8988T (cell line): ENCODE measurements around the gene TRIM26.
"Not testable (repeated sequence)": the region's sequence is repeated elsewhere in the genome, so short reads cannot be mapped to it uniquely, and the experiment has no call there.

Source experiments
- DNase-seq: peaks from one replicate; pipeline ENCODE4 v3.0.0; 2011

The TRIM26 gene

DNA sequence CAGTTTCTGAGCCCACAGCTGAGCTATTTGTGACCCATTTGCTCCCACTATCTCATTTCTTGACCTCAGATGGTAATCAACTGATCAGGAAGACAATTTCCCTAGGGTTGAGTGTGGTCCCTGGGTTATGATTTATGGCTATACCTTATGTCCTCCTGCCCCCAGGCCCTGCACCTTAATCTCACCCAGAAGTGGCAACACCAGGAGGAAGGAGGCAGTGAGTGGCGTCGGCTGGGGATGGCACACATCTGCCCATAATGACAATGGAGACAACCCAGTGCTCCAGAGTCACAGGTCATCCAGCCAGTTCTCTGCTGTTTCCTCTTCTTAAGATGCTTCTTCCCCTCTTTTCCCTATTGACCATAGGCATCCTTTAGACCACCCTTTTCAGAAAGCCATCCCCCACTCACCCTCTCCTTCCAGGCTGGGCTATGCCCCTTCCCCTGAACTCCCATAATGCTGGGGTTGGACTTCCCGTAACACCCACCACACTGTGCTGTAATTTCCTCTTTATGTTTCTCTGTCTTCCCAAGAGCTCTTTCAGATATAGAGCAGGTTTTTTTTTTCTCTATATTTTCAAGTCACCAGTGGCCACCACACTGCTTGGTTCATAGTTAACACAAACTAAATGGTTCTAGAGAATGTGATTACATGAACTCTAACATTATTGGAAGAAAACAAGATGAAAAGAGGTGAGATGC lies 60.1 kb downstream of the TRIM26 start:
- no peak for DNase-seq

DNA sequence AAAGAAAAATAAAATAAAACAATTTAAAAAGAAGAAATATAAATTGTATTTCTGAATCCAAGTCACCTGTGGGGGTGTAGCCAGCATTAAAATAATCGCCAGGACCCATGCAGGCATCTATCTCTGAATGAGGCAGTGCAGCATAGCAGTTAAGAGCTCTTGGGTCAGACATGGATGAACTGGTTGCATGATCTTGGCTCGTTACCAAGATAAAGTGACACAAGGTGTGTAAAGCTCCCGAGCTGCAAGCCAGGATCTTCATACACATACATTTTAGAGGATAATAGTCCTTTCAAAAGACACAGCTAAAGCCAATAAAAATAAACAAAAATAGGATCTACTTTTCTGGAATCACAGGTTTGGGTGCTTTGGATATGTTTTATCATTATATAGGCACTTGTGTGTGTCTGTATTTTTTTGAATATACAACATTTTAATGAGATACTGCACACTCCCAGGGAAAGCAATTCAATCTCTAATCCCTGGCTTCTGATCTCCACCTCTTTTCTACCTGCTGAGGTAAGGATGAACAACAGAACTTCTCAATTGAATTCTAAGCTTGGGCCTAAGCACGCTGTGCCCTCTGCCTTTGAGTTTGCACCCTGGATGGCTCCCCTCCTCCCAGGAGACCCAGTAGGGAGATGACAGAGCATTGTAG lies 61.1 kb downstream of the TRIM26 start:
- DNase-seq: no peak

DNA sequence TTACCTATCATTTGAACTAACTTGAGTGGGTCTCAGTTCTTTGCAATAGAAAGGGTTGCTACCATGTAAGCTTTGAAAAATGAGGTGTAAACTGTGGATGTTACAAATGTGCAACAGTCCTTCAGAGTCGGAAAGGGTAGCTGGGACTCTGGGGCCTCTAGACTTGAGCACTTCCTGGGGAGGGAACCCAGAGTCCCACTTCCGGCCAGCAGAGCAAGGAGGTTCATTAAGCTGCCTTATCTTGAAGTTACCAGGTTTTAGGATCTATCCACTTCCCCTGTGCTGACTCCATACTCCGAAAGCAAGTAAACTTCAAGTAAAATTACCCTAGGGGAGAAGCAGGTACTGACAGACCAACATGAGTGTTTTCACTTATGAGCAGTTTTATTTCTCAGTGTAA lies 61.6 kb downstream of the TRIM26 start:
- DNase-seq: no peak

DNA sequence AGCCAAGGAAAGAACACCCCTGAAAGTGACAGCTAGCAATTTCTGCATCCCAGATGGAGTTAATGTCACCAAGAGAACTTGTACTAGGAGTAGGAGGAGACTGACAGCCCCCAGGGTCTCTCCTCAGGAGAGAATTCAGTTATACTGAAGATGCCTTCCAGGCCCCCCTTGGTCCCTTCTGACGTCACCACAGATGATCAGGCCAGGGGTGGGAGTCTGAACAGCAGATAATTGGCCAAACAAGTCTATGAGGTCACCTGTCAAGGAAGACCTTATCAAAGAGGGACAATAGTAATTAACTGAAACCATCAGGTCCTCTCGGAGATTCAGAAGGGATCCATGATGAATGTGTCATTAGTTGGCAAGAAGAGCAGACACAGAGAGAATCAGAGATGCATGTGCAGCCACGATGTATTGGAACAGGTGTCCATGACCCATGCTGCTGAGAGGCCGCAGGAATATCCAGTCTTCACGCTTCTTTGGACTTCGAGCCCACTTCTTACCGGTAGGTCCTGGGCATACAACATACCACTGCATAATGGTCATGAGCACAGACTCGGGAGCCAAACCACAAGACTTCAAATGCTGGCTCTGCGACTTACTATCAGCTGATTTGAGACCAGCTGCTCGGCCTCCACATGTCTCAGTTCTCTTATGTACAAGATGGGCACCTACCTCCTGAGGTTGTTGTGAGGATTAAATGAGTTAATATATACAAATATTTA lies 62.4 kb downstream of the TRIM26 start:
- DNase-seq: no peak

DNA sequence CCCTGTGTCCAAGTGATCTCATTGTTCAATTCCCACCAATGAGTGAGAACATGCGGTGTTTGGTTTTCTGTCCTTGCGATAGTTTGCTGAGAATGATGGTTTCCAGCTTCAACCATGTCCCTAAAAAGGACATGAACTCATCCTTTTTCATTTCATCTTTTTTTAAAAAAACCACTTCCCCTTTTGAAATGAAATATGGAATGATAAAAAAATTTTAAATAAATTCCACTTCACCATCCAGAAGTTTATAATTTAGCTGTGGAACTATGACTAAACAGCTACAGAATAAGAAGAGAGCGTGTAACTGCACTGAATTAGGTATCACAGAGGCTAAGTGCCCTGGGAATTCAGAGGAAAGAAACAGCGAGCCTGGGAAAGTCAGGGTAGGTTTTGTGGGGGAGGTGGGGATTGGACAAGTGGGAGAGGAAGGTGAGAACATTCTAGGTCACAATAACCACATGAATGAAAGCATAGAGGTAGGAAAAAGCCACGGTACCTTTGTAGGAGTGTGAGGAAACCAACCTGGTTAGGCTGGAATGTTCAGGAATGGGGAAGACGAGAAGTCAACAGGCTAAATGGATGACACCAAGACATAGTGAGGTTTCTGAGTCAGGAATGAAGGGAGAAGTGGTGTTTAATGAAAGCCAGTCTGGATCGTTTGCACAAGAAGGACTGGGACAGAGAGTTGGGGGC lies 63.2 kb downstream of the TRIM26 start:
- no peak for DNase-seq

DNA sequence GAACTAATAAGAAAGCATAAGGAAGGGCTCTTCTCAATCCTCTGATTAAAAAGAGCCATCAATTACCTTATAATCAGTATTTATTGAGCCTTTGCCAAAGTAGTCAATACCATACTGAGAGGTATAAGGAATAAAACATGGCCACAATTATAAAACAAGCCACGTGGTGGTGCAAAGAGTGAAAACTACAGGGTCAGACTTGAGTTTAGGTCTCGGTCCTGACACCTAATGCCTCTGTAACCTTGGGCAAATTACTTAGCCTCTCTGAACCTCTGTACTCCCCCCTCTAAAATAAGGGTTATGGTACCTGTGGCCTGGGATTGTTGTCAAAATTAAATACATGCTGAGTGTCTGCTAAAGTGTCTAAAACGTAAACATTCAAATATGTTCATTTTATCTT lies 64.0 kb downstream of the TRIM26 start:
- no peak for DNase-seq

DNA sequence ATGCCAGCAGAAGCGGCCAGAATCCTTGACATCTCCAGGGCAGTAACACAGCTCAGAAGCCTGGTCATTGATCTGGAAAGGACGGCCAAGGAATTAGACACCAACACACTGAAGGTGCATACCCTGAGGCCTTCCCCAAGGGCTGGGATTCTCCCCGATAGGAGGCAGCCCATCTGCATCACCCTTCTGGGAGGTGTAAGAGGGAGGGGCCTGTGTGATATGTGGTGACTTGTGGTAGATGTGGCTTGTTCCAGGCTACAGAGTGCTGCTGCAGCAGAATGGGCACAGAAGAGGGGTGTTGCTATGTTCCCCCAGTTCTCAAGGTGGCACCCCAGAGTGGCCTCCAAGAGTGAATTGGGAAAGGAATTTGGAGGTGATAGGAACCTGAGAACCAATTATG lies 66.1 kb downstream of the TRIM26 start:
- no peak for DNase-seq

DNA sequence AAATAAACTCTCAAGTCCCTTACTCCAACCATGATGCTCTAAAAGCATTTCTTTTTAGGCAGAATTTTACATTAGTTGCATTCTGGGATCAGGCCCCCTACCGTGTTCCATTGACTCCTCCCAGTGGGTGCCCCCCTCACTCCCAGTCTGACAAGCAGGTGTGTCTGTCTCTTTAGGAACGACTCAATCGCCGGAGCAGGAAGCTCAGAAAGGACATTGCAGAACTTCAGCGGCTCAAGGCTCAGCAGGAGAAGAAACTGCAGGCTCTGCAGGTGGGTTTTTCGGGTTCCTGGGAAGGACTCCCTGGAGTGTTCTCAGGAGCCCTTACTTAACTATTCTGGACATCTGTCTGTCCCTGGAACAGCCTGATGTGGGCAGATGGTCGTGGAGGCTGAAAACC lies 67.4 kb downstream of the TRIM26 start:
- no peak for DNase-seq

DNA sequence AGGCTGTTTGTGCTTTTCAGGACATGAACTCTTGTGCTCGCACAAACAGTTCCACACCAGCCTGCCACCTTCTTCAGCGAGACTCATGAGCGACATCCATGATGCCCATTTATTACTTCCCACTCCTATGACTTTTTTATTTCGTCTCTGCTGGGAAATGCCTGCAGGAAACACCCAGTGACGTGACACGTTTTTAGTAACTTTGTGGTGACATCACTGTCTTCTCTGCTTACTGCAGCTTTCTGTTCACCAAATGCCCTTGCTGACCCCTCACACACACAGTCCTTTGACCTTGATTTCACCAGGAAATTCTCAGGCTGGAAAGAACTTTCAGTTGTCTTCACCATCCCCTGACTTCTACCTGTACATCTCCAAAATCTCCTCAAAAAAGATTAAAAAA lies 68.4 kb downstream of the TRIM26 start:
- no peak for DNase-seq

DNA sequence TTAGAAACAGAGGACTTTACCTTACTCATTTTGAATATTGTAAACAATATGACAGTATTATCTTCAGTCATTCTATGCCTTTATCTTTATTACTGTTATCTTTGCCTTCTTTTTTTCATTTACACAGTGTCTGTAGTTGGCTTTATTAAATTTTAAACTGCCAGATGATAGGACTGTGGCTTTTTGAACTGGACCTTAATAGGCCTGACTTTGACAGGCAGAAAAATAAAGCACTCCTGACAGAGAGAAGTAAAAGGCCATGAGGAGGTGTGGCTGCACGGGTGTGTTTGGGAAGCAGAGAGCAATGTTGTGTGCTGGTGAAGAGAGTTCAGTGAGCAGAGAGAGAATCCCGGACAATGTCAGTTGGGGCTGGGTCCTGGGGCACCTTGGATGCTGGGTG lies 69.4 kb downstream of the TRIM26 start:
- no peak for DNase-seq

DNA sequence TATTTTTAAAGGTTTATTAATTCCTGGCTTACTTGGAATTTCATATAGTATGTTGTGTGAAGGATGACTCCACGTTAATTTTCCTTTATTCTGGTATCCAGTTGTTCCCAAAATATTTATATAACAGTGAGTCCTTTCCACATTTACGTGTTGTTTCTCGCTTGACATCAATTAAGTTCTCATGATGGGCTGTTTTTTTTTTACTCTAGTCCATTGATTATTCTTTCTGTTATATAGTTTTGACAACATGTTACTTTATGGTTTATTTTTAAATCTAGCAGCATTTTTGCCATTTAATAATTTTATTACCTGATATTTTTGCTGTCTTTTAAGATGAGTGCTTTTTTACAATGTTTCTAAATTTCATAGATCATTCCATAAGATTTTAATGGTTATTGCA lies 70.5 kb downstream of the TRIM26 start:
- DNase-seq: no peak

DNA sequence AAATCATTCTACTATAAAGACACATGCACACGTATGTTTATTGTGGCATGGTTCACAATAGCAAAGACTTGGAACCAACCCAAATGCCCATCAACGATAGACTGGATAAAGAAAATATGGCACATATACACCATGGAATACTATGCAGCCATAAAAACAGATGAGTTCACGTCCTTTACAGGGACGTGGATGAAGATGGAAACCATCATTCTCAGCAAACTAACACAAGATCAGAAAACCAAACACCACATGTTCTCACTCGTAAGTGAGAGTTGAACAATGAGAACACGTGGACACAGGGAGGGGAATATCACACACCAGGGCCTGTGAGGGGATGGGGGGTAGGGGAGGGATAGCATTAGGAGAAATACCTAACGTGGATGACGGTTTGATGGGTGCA lies 73.0 kb downstream of the TRIM26 start:
- DNase-seq: not testable (repeated sequence)

DNA sequence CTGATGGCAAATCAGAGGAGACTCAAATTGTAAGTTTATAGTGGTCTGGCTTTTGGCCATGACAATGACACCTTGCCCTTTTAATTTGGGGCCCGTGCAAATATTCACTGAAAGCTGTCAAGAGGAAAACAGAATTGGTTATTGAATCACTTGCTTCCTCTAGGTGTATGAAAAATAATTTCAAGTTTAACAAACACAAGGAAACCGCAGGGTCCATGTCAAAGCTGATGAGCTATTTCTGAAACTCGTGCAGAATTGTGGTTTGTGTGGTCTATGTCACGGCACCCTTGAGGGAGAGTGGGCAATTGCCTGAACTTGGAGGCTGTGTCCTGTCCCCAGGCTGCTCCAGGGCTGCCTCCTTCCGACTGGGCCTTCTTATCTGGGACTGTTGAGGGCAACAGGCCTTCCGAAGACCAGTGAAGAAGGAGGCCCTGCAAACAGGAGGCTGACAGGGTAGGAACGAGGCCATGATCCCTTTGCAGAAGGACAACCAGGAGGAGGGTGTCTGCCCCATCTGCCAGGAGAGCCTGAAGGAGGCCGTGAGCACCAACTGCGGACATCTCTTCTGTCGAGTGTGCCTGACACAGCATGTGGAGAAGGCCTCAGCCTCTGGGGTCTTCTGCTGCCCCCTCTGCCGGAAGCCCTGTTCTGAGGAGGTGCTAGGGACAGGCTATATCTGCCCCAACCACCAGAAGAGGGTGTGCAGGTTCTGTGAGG lies 76.5 kb downstream of the TRIM26 start:
- DNase-seq: no peak

DNA sequence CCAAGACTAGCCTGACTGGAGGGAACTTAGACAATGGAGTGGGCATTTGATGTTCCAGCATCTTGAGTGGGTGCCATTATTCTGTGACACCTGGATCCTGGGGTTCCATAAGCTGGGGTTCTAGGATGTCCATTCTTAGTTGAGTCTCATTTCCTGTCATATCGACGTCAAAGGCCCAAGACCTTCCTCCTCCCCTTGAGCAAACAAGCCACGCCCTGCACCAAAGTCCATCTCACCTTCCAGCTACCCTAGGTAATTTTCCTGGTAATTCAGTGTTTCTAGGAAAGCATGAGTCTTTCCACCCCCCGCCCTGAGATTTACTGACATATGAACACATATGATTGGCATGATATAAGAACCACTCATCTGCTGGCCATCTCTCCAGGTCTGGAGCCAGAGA lies 77.4 kb downstream of the TRIM26 start, which contains the start of gene TRIM40:
Gene TRIM40 (plus strand): TSS at position 384 of the 400 bp plus-strand sequence. CDS start 897 bp downstream, outside the sequence.
- DNase-seq: no peak

DNA sequence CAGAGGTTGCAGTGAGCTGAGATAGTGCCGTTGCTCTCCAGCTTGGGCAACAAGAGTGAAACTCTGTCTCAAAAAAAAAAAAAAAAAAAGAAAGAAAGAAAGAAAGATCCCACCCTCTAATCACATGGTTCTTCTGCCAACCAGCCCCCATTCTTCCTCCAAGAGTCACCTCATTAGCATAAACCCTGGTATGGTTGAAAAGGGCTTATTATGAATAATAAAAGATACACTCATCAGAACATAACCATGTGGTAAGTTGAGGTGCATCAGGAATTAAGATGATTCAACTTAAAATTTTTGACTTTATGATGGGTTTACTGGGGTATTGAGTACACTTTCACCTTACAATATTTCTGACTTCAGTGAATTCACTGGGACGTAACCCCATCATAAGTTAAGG lies 78.1 kb downstream of the TRIM26 start:
- DNase-seq: no peak
